Lung (tissue), 12 donors: Measurements from ENCODE around the gene GNAT3. TPM values are rescaled to one million over a fixed set of nuclear protein-coding genes. Genes with fewer than 3 reads are reported as not detected.

Experiments
- ATAC-seq: fragments of 200-7000 bp; cut with Tn5 transposase; one replicate; pipeline ENCODE4 v1.9.1; 2020; ENCODE audit warnings: moderate number of reproducible peaks; ENCODE audit not compliant: insufficient read depth, low FRiP score
- DNase-seq, 3 donors: peaks; one replicate each; pipeline ENCODE4 v3.0.0-alpha.2; 2013 to 2017
- H3K27ac ChIP-seq, 2 donors: one replicate each; pipeline ENCODE4 v1.5.1; 2013; ENCODE audit warnings: mild to moderate bottlenecking in 2 of 2, moderate library complexity in 2 of 2, control low read depth in 1 of 2, inconsistent platforms in 1 of 2, low read depth in 1 of 2, low read length in 1 of 2
- H3K27me3 ChIP-seq, 3 donors: one replicate each; pipeline ENCODE4 v1.5.1; 2013; ENCODE audit warnings: low read length in 2 of 3; ENCODE audit not compliant: control insufficient read depth in 3 of 3, insufficient read depth in 3 of 3
- H3K36me3 ChIP-seq, 4 donors: one replicate each; pipeline ENCODE4 v1.5.1; 2013; ENCODE audit warnings: low read length in 4 of 4, mild to moderate bottlenecking in 1 of 4, moderate library complexity in 1 of 4; ENCODE audit not compliant: control insufficient read depth in 4 of 4, insufficient read depth in 4 of 4
- H3K4me1 ChIP-seq, 5 donors: one replicate each; pipeline ENCODE4 v1.5.1; 2013; ENCODE audit warnings: low read length in 5 of 5, mild to moderate bottlenecking in 2 of 5, moderate library complexity in 1 of 5; ENCODE audit not compliant: control insufficient read depth in 5 of 5, insufficient read depth in 5 of 5
- H3K4me3 ChIP-seq: one replicate; pipeline ENCODE4 v1.5.1; 2013; ENCODE audit warnings: mild to moderate bottlenecking, control low read depth, moderate library complexity
- H3K9ac ChIP-seq, 2 donors: one replicate each; pipeline ENCODE4 v1.5.1; 2013; ENCODE audit warnings: low read length in 2 of 2, control low read depth in 1 of 2; ENCODE audit not compliant: insufficient read depth in 1 of 2
- H3K9me3 ChIP-seq, 4 donors: one replicate each; pipeline ENCODE4 v1.5.1; 2013; ENCODE audit warnings: low read length in 3 of 4, mild to moderate bottlenecking in 1 of 4, moderate library complexity in 1 of 4; ENCODE audit not compliant: control insufficient read depth in 4 of 4, insufficient read depth in 3 of 4
- CTCF ChIP-seq: IDR thresholded peaks from 2 replicates; pipeline ENCODE4 v1.5.1; 2012; ENCODE audit warnings: mild to moderate bottlenecking; ENCODE audit errors: control extremely low read depth, extremely low read depth
- WGBS, 2 donors: extraction: QIAGEN DNeasy Blood & Tissue Kit; methylation state at CpG; one replicate each; pipeline ENCODE4 v1.1.7; 2013; 5-methylcytosine and 5-hydroxymethylcytosine counted together
- polyA plus RNA-seq, 2 donors: library from polyadenylated mRNA; stranded (reverse); fragments of 200-250 nt; gene quantifications; one replicate each; pipeline ENCODE4 v1.2.1, GENCODE V29; 2013
- total RNA-seq, 2 donors: library from RNA; depleted of rRNA in 1 of 2; stranded (reverse); fragments of >200 nt in 1 of 2; gene quantifications; one replicate each; pipeline ENCODE4 v1.2.1, GENCODE V29; 2014 to 2021
- donor health status: control.
- donor health status: control.
- donor health status: Bipolar disorder and iron deficiency.
- donor health status: healthy.
- donor health status: DM: yes; HTN: yes; CAD: no.

The GNAT3 gene
- total and polyA plus RNA-seq, 4 donors: not detected

GRCh38 chr7:80472491-80473200, 39.2 kb downstream of the GNAT3 start:
- no peak for TF ChIP-seq CTCF
- no peak overlapping the region for H3K9ac ChIP-seq
- no peaks in the 10 kb centered on the region for H3K9me3 ChIP-seq
- 68 to 71% methylated on average over 4 of the region's 4 CpGs for WGBS, 2 donors
- no peak overlapping the region for H3K27ac ChIP-seq
- no peak for ATAC-seq
- no peak overlapping the region for H3K4me3 ChIP-seq
- H3K4me1 ChIP-seq: peaks cover 0 to 12% (median 0%) of the 10 kb centered on the region in 5 donors
- no peak for DNase-seq
- H3K27me3 ChIP-seq: no peaks in the 10 kb centered on the region
- no peaks in the 10 kb centered on the region for H3K36me3 ChIP-seq

GRCh38 chr7:80468931-80469714, 42.7 kb downstream of the GNAT3 start:
- H3K27me3 ChIP-seq: no peaks in the 10 kb centered on the region
- no peak overlapping the region for H3K9ac ChIP-seq
- no peak for ATAC-seq
- no peaks in the 10 kb centered on the region for H3K9me3 ChIP-seq
- peaks cover 0 to 12% (median 0%) of the 10 kb centered on the region in 5 donors for H3K4me1 ChIP-seq
- no peak for DNase-seq
- WGBS, 2 donors: 56 to 78% methylated on average over 3 of the region's 3 CpGs
- no peak overlapping the region for H3K27ac ChIP-seq
- no peak for TF ChIP-seq CTCF
- no peak overlapping the region for H3K4me3 ChIP-seq
- no peaks in the 10 kb centered on the region for H3K36me3 ChIP-seq

GRCh38 chr7:80467069-80467468, 44.8 kb downstream of the GNAT3 start:
- ATAC-seq: no peak

More at GRCh38 chr7:80467069-80467468, 44.8 kb downstream of the GNAT3 start:
- H3K9ac ChIP-seq: no peak overlapping the region
- no peak for TF ChIP-seq CTCF
- no peaks in the 10 kb centered on the region for H3K36me3 ChIP-seq
- H3K4me1 ChIP-seq: peaks cover 0 to 7% (median 0%) of the 10 kb centered on the region in 5 donors
- no peak overlapping the region for H3K27ac ChIP-seq
- peak in 2 of 3 donors; percentile 37 to 62 for DNase-seq
- H3K27me3 ChIP-seq: no peaks in the 10 kb centered on the region
- no peak overlapping the region for H3K4me3 ChIP-seq
- no peaks in the 10 kb centered on the region for H3K9me3 ChIP-seq
- 63 to 74% methylated on average over 3 of the region's 3 CpGs for WGBS, 2 donors
